ENCODE results near the gene NCEH1. TPM values are rescaled to one million over a fixed set of nuclear protein-coding genes. Genes with fewer than 3 reads are reported as not detected.

The NCEH1 gene
- total RNA-seq, 1 donor from 2014 or later: 1.6 TPM

DNA sequence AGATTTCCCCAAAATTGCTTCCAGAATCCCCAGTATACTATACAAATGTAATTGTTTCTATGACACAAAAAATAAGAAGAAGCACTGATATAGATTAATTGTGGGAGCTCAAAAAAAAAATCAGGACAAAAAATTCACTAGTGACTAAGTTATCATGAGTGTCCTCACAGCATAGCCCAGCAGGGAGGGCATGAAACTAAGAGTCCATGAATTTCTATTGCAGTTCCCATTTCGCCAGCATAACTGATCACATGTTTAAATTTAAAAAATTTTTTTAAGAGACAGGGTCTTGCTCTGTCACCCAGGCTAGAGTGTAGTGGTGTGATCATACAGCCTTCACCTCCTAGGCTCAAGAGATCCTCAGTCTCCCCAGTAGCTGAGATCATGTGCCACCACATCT, 10.6 kb downstream of the NCEH1 start:
- Mint-ChIP-seq H3K9me3 (no peaks in the 10 kb centered on the region), H3K4me3 (no peak overlapping the region)

DNA sequence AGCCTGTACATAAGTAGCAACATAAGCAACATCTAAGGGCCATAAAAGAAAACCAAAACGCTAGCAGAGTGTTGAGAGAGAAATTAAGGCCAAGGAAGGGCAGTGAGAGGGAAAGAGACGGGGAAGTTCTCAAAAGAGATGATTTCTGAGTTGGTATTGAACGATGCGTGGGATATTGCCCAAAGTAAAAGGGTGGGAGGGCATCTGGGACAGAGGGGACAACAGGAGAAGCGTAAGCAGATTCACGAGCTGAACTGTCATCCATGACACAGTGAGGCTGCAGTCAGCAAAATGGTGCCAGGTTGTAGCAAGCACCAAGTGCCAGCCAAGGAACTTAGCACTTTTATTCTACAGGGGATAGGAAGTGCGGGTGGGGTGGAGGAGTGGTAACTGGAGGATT, 11.8 kb downstream of the NCEH1 start:
- H3K27me3 Mint-ChIP-seq (ENCODE audit: low read depth): no peaks in the 10 kb centered on the region
- H3K4me3 Mint-ChIP-seq: no peak overlapping the region
- no peak for DNase-seq (ENCODE audit: low spot score in 2 of 2, unreplicated experiment in 2 of 2)
- H3K9me3 Mint-ChIP-seq: no peaks in the 10 kb centered on the region
- H3K27ac Mint-ChIP-seq: no peak overlapping the region
- peaks cover 8% of the 10 kb centered on the region for H3K4me1 Mint-ChIP-seq
- TF ChIP-seq, protein P1, sequence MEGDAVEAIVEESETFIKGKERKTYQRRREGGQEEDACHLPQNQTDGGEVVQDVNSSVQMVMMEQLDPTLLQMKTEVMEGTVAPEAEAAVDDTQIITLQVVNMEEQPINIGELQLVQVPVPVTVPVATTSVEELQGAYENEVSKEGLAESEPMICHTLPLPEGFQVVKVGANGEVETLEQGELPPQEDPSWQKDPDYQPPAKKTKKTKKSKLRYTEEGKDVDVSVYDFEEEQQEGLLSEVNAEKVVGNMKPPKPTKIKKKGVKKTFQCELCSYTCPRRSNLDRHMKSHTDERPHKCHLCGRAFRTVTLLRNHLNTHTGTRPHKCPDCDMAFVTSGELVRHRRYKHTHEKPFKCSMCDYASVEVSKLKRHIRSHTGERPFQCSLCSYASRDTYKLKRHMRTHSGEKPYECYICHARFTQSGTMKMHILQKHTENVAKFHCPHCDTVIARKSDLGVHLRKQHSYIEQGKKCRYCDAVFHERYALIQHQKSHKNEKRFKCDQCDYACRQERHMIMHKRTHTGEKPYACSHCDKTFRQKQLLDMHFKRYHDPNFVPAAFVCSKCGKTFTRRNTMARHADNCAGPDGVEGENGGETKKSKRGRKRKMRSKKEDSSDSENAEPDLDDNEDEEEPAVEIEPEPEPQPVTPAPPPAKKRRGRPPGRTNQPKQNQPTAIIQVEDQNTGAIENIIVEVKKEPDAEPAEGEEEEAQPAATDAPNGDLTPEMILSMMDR (IDR thresholded peaks at IDR 0.05; ENCODE audit: unreplicated experiment): no peak
- H3K36me3 Mint-ChIP-seq: no peaks in the 10 kb centered on the region

More for the DNA sequence above, 10.6 kb downstream of the NCEH1 start:
- H3K36me3 Mint-ChIP-seq: no peaks in the 10 kb centered on the region
- no peak overlapping the region for H3K27ac Mint-ChIP-seq
- no peak for DNase-seq (ENCODE audit: low spot score in 2 of 2, unreplicated experiment in 2 of 2)
- H3K27me3 Mint-ChIP-seq (ENCODE audit: low read depth): no peaks in the 10 kb centered on the region
- TF ChIP-seq, protein P1 (IDR thresholded peaks at IDR 0.05; ENCODE audit: unreplicated experiment): no peak
- H3K4me1 Mint-ChIP-seq: peaks cover 8% of the 10 kb centered on the region

DNA sequence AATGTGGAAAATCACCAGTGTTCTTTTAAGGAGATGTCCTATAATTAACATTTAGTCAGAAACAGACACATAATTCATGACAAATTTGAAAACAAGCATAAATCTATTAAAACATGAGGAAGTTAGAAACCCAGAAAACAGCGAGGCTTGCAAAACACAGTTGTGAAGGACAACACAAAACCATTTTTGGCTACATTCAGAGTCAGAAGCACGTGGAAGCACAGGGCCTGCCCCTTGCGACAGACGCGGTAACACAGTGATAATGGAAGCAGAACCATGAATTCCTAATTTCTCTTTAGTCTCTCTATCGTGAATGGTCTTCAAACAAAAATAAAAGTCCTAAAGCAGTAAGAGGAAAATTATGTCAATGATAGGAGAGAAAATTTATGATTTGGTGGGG, 12.2 kb downstream of the NCEH1 start:
- Mint-ChIP-seq H3K9me3 (no peaks in the 10 kb centered on the region), H3K36me3 (no peaks in the 10 kb centered on the region), H3K4me1 (peaks cover 8% of the 10 kb centered on the region), H3K27me3 (ENCODE audit: low read depth) (no peaks in the 10 kb centered on the region), H3K27ac (no peak overlapping the region), H3K4me3 (no peak overlapping the region)
- TF ChIP-seq, protein P1 (IDR thresholded peaks at IDR 0.05; ENCODE audit: unreplicated experiment): no peak
- DNase-seq (ENCODE audit: low spot score in 2 of 2, unreplicated experiment in 2 of 2): no peak

DNA sequence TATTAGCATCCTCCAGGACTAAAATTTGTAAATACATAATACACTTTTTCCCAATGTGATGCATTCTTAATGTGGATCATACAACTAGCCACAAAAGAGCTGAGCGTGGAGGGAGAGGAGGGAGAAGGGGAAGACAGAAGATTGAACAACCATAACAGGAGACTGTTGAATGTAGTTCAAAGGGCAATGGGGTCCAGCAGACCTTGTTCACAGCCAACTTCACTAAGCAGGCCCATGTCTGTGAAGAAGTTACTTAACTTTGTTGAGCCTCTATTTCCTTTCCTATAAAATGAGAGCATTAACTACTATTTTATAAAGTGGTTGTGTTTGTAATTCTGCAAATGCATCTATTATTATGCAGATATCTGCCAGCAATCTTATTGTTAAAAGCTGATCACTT, 13.3 kb downstream of the NCEH1 start:
- Mint-ChIP-seq H3K9me3 (no peaks in the 10 kb centered on the region), H3K27me3 (ENCODE audit: low read depth) (no peaks in the 10 kb centered on the region), H3K36me3 (no peaks in the 10 kb centered on the region), H3K4me1 (peaks cover 8% of the 10 kb centered on the region), H3K4me3 (no peak overlapping the region), H3K27ac (no peak overlapping the region)
- TF ChIP-seq, protein P1 (IDR thresholded peaks at IDR 0.05; ENCODE audit: unreplicated experiment): no peak
- no peak for DNase-seq (ENCODE audit: low spot score in 2 of 2, unreplicated experiment in 2 of 2)

DNA sequence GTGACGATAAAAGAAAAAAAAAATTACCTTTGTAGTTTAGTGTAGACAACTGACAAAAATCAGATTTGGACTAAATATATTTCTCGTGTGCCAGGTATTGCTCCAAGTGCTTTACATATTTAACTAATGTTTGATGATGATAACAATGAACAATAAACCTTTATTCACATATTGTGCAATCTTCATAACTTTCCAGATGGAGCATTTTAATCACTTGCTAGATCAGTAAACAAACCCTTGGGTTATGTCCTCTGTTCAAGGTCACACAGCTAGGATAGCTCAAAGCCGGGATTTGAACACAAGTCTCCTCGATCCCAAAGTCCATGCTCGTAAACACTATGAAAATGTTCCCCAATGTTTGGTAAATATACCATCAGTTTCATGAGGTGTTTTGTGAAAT, 14.5 kb downstream of the NCEH1 start:
- Mint-ChIP-seq H3K36me3 (no peaks in the 10 kb centered on the region), H3K27ac (no peak overlapping the region)

More for the DNA sequence above, 14.5 kb downstream of the NCEH1 start:
- H3K4me3 Mint-ChIP-seq: no peak overlapping the region
- TF ChIP-seq, protein P1 (IDR thresholded peaks at IDR 0.05; ENCODE audit: unreplicated experiment): no peak
- H3K4me1 Mint-ChIP-seq: peaks cover 8% of the 10 kb centered on the region
- H3K27me3 Mint-ChIP-seq (ENCODE audit: low read depth): no peaks in the 10 kb centered on the region
- H3K9me3 Mint-ChIP-seq: no peaks in the 10 kb centered on the region
- no peak for DNase-seq (ENCODE audit: low spot score in 2 of 2, unreplicated experiment in 2 of 2)
